Measurements from ENCODE around the gene SFXN3. TPM values are rescaled to one million over a fixed set of nuclear protein-coding genes. Genes with fewer than 3 reads are reported as not detected.

Gene SFXN3
- polyA plus RNA-seq, 1 experiment: 125 TPM

DNA sequence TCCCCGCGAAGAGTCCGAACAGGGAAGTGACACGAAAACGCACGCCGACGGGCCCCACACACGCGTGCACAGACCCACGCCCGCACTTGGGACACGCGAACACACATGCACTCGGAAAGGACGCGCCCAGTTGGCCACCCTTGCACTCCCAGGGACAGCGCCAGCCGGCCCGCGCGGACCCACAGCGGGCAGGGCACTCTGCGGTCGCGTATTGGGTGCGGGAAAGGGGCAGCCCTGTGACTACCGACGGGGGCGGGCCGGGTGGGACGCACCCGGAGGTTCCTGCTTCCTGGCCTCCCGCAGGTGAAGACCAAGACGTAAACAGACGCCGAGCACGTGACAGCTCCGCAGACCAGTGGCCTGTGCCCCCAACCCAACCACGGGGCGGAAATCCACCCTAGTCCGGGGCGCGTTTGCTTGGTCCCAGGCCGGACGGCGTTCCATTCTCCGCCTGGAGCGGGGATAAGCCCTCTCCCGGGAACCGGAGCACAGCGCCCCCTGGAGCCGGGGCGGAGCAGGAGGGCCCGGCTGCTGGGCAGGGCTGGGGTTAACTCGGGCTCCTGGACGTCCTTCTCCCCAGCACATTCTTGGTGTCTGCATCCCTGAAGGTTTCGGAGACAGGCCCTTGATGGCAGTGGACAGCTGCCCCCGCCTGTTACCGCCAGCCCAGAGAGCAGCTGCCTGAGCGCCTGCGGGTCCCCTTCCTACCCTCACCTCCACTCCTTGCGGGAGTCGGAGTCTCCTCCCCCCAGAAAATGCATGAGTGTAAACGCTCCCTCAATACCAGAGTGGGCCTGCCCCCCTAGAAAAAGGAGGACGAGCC lies 33.5 kb upstream of the SFXN3 start:
- Histone ChIP-seq H3K4me3 (ENCODE audit: low read depth, low read length) (peak overlapping the region; percentile 71), H3K36me3 (ENCODE audit: control insufficient read depth, insufficient read depth, low read length) (peaks cover 11% of the 10 kb centered on the region), H3K27me3 (ENCODE audit: control insufficient read depth, insufficient read depth, low read length) (no peaks in the 10 kb centered on the region)
- ChIA-PET POLR2A (interaction anchor here (0.6 kb wide), 1 partner anchor 18 kb away, joined by 3 read pairs; no protein-coding TSS in a partner anchor), CTCF (interaction anchor here (0.6 to 21.8 kb wide), 23 partner anchors 9 to 143 kb away, joined by 3 to 479 read pairs (median 4); partner anchors contain the start of genes KAZALD1, MRPL43, PDZD7 and SFXN3)
- TF ChIP-seq, protein P1, sequence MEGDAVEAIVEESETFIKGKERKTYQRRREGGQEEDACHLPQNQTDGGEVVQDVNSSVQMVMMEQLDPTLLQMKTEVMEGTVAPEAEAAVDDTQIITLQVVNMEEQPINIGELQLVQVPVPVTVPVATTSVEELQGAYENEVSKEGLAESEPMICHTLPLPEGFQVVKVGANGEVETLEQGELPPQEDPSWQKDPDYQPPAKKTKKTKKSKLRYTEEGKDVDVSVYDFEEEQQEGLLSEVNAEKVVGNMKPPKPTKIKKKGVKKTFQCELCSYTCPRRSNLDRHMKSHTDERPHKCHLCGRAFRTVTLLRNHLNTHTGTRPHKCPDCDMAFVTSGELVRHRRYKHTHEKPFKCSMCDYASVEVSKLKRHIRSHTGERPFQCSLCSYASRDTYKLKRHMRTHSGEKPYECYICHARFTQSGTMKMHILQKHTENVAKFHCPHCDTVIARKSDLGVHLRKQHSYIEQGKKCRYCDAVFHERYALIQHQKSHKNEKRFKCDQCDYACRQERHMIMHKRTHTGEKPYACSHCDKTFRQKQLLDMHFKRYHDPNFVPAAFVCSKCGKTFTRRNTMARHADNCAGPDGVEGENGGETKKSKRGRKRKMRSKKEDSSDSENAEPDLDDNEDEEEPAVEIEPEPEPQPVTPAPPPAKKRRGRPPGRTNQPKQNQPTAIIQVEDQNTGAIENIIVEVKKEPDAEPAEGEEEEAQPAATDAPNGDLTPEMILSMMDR (IDR thresholded peaks at IDR 0.05; ENCODE audit: insufficient read depth, low read depth, low read length): peak; percentile 94
- no peak for DNase-seq (ENCODE audit: low read depth)

DNA sequence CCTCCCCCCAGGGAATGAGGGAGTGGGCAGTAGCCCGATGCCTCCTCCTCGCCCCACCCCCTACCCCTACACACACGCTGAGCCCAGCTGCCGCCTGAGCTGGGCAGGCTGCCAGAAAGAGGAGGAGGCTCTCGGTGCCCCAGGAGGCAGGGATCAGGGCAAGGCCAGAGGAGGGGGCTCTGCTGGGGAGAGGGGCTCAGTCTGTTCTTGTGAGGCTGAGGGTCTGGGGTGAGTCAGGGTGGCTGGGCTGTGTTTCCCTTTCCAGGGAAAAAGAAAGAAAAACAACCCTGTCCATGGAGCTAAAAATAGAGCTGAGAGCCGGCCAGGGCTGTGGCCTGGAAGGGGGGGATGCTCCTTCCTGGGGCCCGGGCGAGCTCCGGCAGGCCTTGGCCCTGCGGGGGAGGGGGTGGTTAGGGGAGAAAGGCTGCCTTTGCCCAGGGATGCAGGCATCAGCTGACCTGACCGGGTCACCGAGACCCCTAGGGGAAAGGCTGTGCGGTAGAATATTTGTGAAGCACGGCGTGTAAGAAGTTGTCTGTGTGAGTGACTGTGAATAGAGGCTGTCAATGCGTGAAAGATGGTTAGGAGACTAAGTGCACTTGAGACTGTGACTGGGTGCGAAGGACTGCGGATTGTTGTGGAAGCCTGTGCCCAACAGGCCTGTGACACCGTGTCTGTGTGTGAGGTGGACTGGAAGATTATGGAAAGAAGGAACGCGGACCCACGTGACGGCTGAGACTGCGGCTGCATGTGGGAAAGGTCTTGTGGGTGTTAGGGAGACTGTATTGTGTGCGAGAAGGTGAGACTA lies 32.6 kb upstream of the SFXN3 start:
- no peak for DNase-seq (ENCODE audit: low read depth)
- peaks cover 15% of the 10 kb centered on the region for H3K36me3 ChIP-seq (ENCODE audit: control insufficient read depth, insufficient read depth, low read length)
- CTCF ChIA-PET: interaction anchor here (0.6 to 21.8 kb wide), 22 partner anchors 9 to 142 kb away, joined by 3 to 479 read pairs (median 5); partner anchors contain the start of genes KAZALD1, MRPL43, PDZD7 and SFXN3

DNA sequence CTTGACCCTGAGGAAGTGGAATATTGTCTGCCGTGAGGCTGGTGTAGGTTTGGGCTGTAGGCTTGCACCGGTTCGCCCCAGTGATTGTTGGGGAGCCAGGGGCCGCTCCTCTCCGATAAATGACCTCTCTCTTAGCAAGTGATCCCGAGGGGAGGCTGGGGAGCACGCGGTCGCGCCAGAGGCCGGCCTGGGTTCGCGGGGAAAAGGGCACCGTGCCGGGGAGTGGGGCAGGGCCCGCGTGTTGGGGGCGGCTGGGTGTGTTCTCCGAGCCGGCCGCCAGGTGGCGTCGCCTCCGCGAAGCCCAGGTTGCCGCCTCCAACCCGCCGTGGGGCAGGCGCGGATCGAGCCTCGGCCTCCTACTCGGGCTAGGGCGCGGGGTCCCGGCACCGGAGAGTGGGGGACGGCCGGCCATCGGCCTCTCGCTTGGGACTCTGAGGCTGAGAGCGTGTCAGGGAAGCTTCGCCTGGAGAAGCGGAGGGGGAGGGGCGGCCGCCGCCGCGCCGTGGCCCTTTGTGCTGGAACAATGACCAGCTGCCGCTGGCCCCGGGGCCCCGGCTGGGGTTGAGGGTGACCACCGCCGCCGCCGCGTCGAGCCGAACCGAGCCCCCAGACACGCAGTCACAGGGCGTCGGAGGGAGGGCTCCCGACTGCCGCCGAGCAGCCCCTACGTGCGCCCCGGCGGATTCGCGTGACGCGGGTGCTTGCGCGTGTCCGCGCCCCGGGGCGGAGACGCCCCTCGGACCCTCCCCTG lies 31.9 kb upstream of the SFXN3 start:
- CTCF ChIA-PET: interaction anchor here (0.7 to 21.8 kb wide), 11 partner anchors 9 to 70 kb away, joined by 3 to 479 read pairs (median 7); partner anchors contain the start of genes KAZALD1, PDZD7 and SFXN3
- H3K4me3 ChIP-seq (ENCODE audit: low read depth, low read length): peak overlapping the region; percentile 71
- POLR2A ChIA-PET: interaction anchor here (0.6 kb wide), 1 partner anchor 939 kb away, joined by 5 read pairs; no protein-coding TSS in a partner anchor

More for the DNA sequence above, 32.6 kb upstream of the SFXN3 start:
- TF ChIP-seq, protein P1 (IDR thresholded peaks at IDR 0.05; ENCODE audit: insufficient read depth, low read depth, low read length): no peak
- POLR2A ChIA-PET: interaction anchor here (0.6 kb wide), 1 partner anchor 940 kb away, joined by 5 read pairs; no protein-coding TSS in a partner anchor
- Histone ChIP-seq H3K27me3 (ENCODE audit: control insufficient read depth, insufficient read depth, low read length) (no peaks in the 10 kb centered on the region), H3K4me3 (ENCODE audit: low read depth, low read length) (peak overlapping the region; percentile 71)

DNA sequence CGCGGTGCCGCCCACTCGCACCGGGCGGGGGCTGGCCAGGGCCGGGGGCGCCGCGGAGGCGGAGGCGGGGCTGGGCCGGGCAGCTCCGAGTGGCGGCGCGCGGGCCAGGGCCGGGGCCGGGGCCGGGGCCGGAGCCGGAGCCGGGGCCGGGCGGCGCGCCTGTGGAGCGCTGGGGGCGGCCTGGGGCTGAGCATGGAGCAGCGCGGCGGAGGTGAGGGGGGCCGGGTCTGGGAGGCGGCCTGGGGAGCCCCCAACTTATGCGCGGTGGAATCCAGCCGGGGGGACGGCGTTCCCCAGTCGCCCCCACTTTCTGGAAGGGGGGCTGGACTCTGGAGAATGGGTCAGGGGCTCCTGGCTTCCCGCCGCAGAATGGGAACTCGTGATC lies 31.3 kb upstream of the SFXN3 start, which contains the start of gene LZTS2:
LZTS2 (plus strand) TSS at position 67 of the 385 bp plus-strand sequence. CDS start 2,731 bp downstream, outside the sequence.
- Histone ChIP-seq H3K4me3 (ENCODE audit: low read depth, low read length) (peak within 1 kb of the TSS; percentile 71), H3K27me3 (ENCODE audit: control insufficient read depth, insufficient read depth, low read length) (no peaks in the 10 kb centered on the region), H3K36me3 (ENCODE audit: control insufficient read depth, insufficient read depth, low read length) (peaks cover 20% of the 10 kb centered on the region)
- no peak for DNase-seq (ENCODE audit: low read depth)
- TF ChIP-seq, protein P1 (IDR thresholded peaks at IDR 0.05; ENCODE audit: insufficient read depth, low read depth, low read length): no peak
- ChIA-PET POLR2A (no interaction called here), CTCF (interaction anchor here (0.7 to 21.8 kb wide), 9 partner anchors 9 to 62 kb away, joined by 3 to 479 read pairs (median 7); partner anchors contain the start of gene KAZALD1)

More for the DNA sequence above, 31.9 kb upstream of the SFXN3 start:
- no peak for DNase-seq (ENCODE audit: low read depth)
- Histone ChIP-seq H3K36me3 (ENCODE audit: control insufficient read depth, insufficient read depth, low read length) (peaks cover 17% of the 10 kb centered on the region), H3K27me3 (ENCODE audit: control insufficient read depth, insufficient read depth, low read length) (no peaks in the 10 kb centered on the region)
- TF ChIP-seq, protein P1 (IDR thresholded peaks at IDR 0.05; ENCODE audit: insufficient read depth, low read depth, low read length): peak; percentile 67

All from BJ (cell line).